ENCODE data around the gene TBXA2R.

The TBXA2R gene

GRCh38 chr19:3618811-3619630, 12.3 kb upstream of the TBXA2R start:
- no peak for DNase-seq

GRCh38 chr19:3618144-3618810, 11.6 kb upstream of the TBXA2R start:
- DNase-seq = peak; percentile 80

- DNase-seq = peak; percentile 11
Measured at GRCh38 chr19:3617463-3617862, 10.8 kb upstream of the TBXA2R start.

- DNase-seq = no peak
Measured at GRCh38 chr19:3615524-3616135, 9.0 kb upstream of the TBXA2R start.

- no peak for DNase-seq
Measured at GRCh38 chr19:3614858-3615505, 8.3 kb upstream of the TBXA2R start.

- DNase-seq = no peak
Measured at GRCh38 chr19:3613818-3614661, 7.4 kb upstream of the TBXA2R start.

- no peak for DNase-seq
Measured at GRCh38 chr19:3612901-3613741, 6.4 kb upstream of the TBXA2R start.

GRCh38 chr19:3612330-3612729, 5.7 kb upstream of the TBXA2R start:
- DNase-seq = no peak

- no peak for DNase-seq
Measured at GRCh38 chr19:3611841-3612240, 5.2 kb upstream of the TBXA2R start.

- no peak for DNase-seq
Measured at GRCh38 chr19:3610745-3611717, 4.4 kb upstream of the TBXA2R start.

- no peak for DNase-seq
Measured at GRCh38 chr19:3609779-3610719, 3.4 kb upstream of the TBXA2R start.

GRCh38 chr19:3608750-3609322, 2.2 kb upstream of the TBXA2R start:
- no peak for DNase-seq

- DNase-seq = no peak
Measured at GRCh38 chr19:3608079-3608641, 1.5 kb upstream of the TBXA2R start.

- peak; percentile 42 for DNase-seq
Measured at GRCh38 chr19:3607303-3608078, 816 bp upstream of the TBXA2R start.

GRCh38 chr19:3606174-3606689, 443 bp downstream of the TBXA2R start:
- no peak for DNase-seq

GRCh38 chr19:3605770-3606169, 905 bp downstream of the TBXA2R start:
- no peak for DNase-seq

GRCh38 chr19:3605361-3605760, 1.3 kb downstream of the TBXA2R start:
- DNase-seq = no peak
